Upper lobe of left lung (tissue), 6 donors: Measurements from ENCODE around the gene RILP. TPM values are rescaled to one million over a fixed set of nuclear protein-coding genes. Genes with fewer than 3 reads are reported as not detected.
A peak's percentile ranks its signal among the peaks of the same experiment; 100 is the strongest.

Experiments used
- ATAC-seq, 2 donors: fragments of 200-7000 bp; cut with Tn5 transposase; one replicate each; pipeline ENCODE4 v1.9.1; 2022; ENCODE audit warnings: mild to moderate bottlenecking in 2 of 2, moderate library complexity in 2 of 2; ENCODE audit not compliant: low FRiP score in 2 of 2
- DNase-seq, 2 donors: peaks; one replicate each; pipeline ENCODE4 v3.0.0-alpha.2; 2019 to 2020
- H3K27ac ChIP-seq, 4 donors: fragments of 200-600 bp; sonication (generic); one replicate each; pipeline ENCODE4 v1.5.1; 2016 to 2019
- H3K27me3 ChIP-seq, 4 donors: fragments of 200-600 bp; sonication (generic); one replicate each; pipeline ENCODE4 v1.5.1; 2017 to 2019
- H3K36me3 ChIP-seq, 4 donors: fragments of 200-600 bp; sonication (generic); one replicate each; pipeline ENCODE4 v1.5.1; 2016 to 2019
- H3K4me1 ChIP-seq, 4 donors: fragments of 200-600 bp; sonication (generic); one replicate each; pipeline ENCODE4 v1.5.1; 2018 to 2019
- H3K4me3 ChIP-seq, 4 donors: fragments of 200-600 bp; sonication (generic); one replicate each; pipeline ENCODE4 v1.5.1; 2017 to 2019; ENCODE audit warnings: mild to moderate bottlenecking in 2 of 4, moderate library complexity in 1 of 4
- H3K9me3 ChIP-seq, 4 donors: fragments of 200-600 bp; sonication (generic); one replicate each; pipeline ENCODE4 v1.5.1; 2018 to 2019
- CTCF ChIP-seq, 6 experiments: fragments of 450-650 bp in 4 of 6; fragments of 200-600 bp in 2 of 6; sonication (generic) in 2 of 6; IDR thresholded peaks; one replicate each; pipeline ENCODE4 v1.5.1; 2016 to 2019; ENCODE audit warnings: antibody characterized with exemption in 6 of 6
- EP300 ChIP-seq, 4 donors: sonication (generic); formaldehyde crosslinking; IDR thresholded peaks; one replicate each; pipeline ENCODE4 v1.5.1; 2017; ENCODE audit warnings: antibody characterized with exemption in 4 of 4, control low read depth in 2 of 4
- POLR2A ChIP-seq, 4 donors: fragments of 450-650 bp; IDR thresholded peaks; one replicate each; pipeline ENCODE4 v1.5.1; 2016 to 2017; ENCODE audit warnings: antibody characterized with exemption in 4 of 4, mild to moderate bottlenecking in 2 of 4
- POLR2AphosphoS5 ChIP-seq, 2 donors: sonication (generic); formaldehyde crosslinking; IDR thresholded peaks; one replicate each; pipeline ENCODE4 v1.5.1; 2017; ENCODE audit warnings: antibody characterized with exemption in 2 of 2
- WGBS, 2 donors: methylation state at CpG; one replicate each; pipeline ENCODE4 v1.1.5; 2017 to 2018; 5-methylcytosine and 5-hydroxymethylcytosine counted together
- total RNA-seq, 6 donors: library from RNA; depleted of rRNA in 4 of 6; stranded (reverse); fragments of >200 nt in 4 of 6; gene quantifications; one replicate each; pipeline versions ENCODE4 v1.1.0 to v1.2.1, GENCODE V29; 2016 to 2021
- donor health status: DM: no; HTN: no; CAD: no; lungs with moderate emphysema.
- donor health status: DM: no; HTN: yes; CAD: no; lungs with severe emphysema.

RILP gene
- total RNA-seq = 100 to 1,000 TPM in 2 of 6 donors, 10 to 100 TPM in 4; 43.7 to 192 (median 85.4) TPM

DNA sequence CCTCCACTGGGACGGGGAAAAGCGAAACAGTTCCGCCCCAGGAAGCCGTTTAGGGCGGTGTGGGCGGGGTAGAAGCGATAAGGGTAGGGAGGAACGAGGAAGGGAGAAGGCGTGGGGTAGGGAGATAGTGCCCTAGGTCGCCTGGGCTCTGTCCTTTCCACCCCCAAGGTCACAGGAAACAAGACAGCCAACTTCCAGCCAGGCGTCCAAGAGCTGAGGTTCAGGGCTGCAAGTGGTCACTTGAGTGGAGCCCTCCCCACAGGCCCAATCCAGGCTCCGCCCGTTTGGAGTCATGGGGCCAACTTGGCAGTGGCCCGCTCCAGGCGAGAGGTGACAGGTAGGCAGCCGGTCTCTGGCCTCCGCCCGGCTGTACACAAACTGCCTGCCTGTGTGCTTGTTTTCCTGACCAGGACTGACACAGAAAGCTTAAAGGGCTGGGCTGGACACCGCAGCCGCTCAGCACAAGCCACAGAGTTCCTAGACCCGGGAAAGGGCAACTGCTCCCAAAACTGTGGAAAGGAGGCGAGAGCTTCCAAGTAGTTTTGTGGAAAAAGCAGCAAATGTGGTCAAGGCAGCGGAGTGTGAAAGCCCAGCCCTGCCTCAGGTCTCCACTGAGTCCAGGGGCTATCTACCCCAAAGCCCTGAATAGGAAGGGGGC lies at the start of gene RILP:
Gene RILP, minus strand, starts transcription at position 23 of the 658 bp plus-strand sequence. CDS start 62 bp downstream, outside the sequence.
- no peaks in the 10 kb centered on the region for H3K9me3 ChIP-seq
- no peaks in the 10 kb centered on the region for H3K27me3 ChIP-seq
- H3K36me3 ChIP-seq = peaks cover 32 to 49% (median 47%) of the 10 kb centered on the region in 4 donors
- TF ChIP-seq POLR2A (IDR thresholded peaks at IDR 0.05) = peak in 1 of 4 donors; percentile 58
- no peak for TF ChIP-seq CTCF (IDR thresholded peaks at IDR 0.05)
- TF ChIP-seq POLR2AphosphoS5 (IDR thresholded peaks at IDR 0.05) = peak; percentile 50 to 69
- peak in 1 of 4 donors; percentile 27 for TF ChIP-seq EP300 (IDR thresholded peaks at IDR 0.05)
- H3K4me3 ChIP-seq = peak within 1 kb of the TSS; percentile 77 to 93 (median 84)
- DNase-seq (peak; percentile 86 to 95), ATAC-seq (peak; percentile 67 to 82)
- 7 to 22% methylated on average over 16 to 20 of the region's 23 CpGs for WGBS, 2 donors
- peak within 1 kb of the TSS; percentile 97 to 99 (median 98) for H3K27ac ChIP-seq
- peaks cover 49 to 55% (median 53%) of the 10 kb centered on the region in 4 donors for H3K4me1 ChIP-seq

DNA sequence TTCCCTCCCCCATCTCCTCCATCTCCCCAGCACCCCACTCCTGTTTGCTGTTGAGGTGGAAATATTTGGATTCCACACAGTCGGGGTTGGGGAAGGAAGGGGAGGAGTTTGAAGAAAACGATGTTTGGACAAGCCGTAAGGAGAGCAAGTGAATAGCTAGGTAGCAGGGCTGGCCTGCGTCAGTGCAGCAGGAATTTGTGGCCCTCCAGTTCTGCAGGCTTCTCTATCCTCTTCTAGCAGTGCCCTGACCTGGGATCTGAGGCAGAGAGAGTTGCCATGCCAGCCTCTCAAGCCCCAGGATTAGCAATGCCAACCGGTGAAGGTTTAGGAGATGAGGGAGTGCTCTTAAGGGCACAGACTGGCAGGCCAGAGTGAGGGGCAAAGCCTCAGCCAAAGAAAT lies 48.0 kb upstream of the RILP start:
- peak in 1 of 2 donors; percentile 58 for DNase-seq
- TF ChIP-seq CTCF (IDR thresholded peaks at IDR 0.05) = no peak
- no peak for TF ChIP-seq POLR2AphosphoS5 (IDR thresholded peaks at IDR 0.05)
- TF ChIP-seq EP300 (IDR thresholded peaks at IDR 0.05) = no peak
- peak in 1 of 4 donors; percentile 34 for TF ChIP-seq POLR2A (IDR thresholded peaks at IDR 0.05)
- 41 to 44% methylated on average over 5 of the region's 5 CpGs for WGBS, 2 donors
- Histone ChIP-seq H3K27ac (peak overlapping the region in 3 of 4 donors; percentile 7 to 62 (median 27)), H3K4me1 (peaks cover 0 to 4% (median 2%) of the 10 kb centered on the region in 4 donors), H3K9me3 (no peaks in the 10 kb centered on the region), H3K4me3 (no peak overlapping the region), H3K27me3 (no peaks in the 10 kb centered on the region), H3K36me3 (no peaks in the 10 kb centered on the region)
- ATAC-seq = peak; percentile 64 to 90

DNA sequence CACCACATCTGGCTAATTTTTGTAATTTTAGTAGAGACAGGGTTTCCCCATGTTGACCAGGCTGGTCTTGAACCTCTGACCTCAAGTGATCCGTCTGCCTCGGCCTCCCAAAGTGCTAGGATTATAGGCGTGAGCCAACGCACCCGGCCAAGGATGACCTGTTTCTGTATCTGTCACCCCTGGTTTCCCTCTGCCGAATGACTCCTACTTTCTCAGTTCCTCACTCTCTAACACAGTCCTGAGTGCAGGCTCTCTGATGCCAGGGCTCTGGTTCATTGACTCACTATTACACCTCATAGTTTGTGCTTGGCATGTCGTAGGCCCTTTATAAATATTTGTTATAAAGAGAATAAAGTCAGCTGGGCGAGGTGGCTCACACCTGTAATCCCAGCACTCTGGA lies 45.7 kb upstream of the RILP start:
- no peaks in the 10 kb centered on the region for H3K27me3 ChIP-seq
- H3K9me3 ChIP-seq = no peaks in the 10 kb centered on the region
- H3K36me3 ChIP-seq = no peaks in the 10 kb centered on the region
- ATAC-seq (no peak), DNase-seq (no peak)
- WGBS, 2 donors = 84 to 85% methylated on average over 8 of the region's 8 CpGs
- no peak overlapping the region for H3K27ac ChIP-seq
- TF ChIP-seq POLR2A (IDR thresholded peaks at IDR 0.05) = no peak
- TF ChIP-seq POLR2AphosphoS5 (IDR thresholded peaks at IDR 0.05) = no peak
- TF ChIP-seq EP300 (IDR thresholded peaks at IDR 0.05) = no peak
- TF ChIP-seq CTCF (IDR thresholded peaks at IDR 0.05) = no peak
- H3K4me3 ChIP-seq = no peak overlapping the region
- peaks cover 0 to 4% (median 2%) of the 10 kb centered on the region in 4 donors for H3K4me1 ChIP-seq

DNA sequence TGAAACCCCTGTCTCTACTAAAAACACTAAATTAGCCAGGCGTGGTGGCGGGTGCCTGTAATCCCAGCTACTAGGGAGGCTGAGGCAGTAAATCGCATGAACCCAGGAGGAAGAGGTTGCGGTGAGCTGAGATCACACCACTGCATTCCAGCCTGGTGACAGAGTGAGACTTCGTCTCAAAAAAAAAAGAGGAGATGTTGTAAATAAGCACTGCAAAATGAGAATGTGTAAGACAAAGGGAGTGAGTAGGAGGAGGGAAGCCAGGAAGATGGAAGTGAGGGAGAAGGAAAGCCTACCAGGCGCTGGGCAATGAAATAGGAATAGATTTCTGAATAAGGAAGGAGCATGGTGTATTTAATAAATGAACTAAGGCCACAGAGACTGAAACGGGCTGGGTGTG lies 43.7 kb upstream of the RILP start:
- H3K4me1 ChIP-seq = peaks cover 0 to 4% (median 2%) of the 10 kb centered on the region in 4 donors
- no peaks in the 10 kb centered on the region for H3K9me3 ChIP-seq
- H3K27ac ChIP-seq = no peak overlapping the region
- TF ChIP-seq CTCF (IDR thresholded peaks at IDR 0.05) = no peak
- no peak for TF ChIP-seq POLR2AphosphoS5 (IDR thresholded peaks at IDR 0.05)
- no peak for TF ChIP-seq POLR2A (IDR thresholded peaks at IDR 0.05)
- no peak for TF ChIP-seq EP300 (IDR thresholded peaks at IDR 0.05)
- 76 to 93% methylated on average over 7 of the region's 7 CpGs for WGBS, 2 donors
- ATAC-seq (no peak), DNase-seq (no peak)
- no peaks in the 10 kb centered on the region for H3K36me3 ChIP-seq
- H3K4me3 ChIP-seq = no peak overlapping the region
- no peaks in the 10 kb centered on the region for H3K27me3 ChIP-seq
